ENCODE measurements around the gene CLEC16A.

CLEC16A gene

DNA sequence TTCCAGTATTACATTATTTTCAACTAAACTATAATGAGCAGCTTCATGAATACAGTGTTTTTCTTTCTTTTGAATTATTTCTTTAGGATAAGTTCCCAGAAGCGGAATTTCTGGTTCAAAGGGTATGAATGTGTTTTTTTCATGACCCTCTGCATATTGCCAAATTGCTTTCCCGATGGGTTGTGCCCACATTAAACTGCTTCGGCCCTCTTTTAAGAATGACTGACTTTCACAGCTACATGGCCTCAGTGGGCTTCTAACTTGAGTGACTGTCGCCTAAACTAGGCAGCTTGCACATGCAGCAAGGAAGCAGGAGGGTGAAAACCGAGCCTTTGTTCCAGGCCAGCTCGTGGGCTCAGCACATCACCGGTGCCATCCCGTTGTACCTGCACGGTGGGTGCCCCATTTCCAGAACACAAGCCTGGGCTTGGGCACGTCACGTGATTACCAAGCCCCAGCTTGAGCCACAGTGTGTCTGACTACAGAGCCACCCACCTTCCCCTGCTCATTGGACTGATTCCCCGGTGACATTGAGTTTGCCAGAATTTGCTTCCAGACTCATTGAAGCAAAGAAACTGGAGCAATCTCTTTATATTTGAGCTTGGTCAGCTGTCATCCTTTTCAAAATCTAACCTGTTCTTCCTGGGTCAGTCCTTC lies 112.8 kb downstream of the CLEC16A start:
- TF ChIP-seq GATA1 (IDR thresholded peaks at IDR 0.05; ENCODE audit: low read depth, low read length) (no peak), POLR2A (IDR thresholded peaks at IDR 0.05; ENCODE audit: low read length) (no peak)

DNA sequence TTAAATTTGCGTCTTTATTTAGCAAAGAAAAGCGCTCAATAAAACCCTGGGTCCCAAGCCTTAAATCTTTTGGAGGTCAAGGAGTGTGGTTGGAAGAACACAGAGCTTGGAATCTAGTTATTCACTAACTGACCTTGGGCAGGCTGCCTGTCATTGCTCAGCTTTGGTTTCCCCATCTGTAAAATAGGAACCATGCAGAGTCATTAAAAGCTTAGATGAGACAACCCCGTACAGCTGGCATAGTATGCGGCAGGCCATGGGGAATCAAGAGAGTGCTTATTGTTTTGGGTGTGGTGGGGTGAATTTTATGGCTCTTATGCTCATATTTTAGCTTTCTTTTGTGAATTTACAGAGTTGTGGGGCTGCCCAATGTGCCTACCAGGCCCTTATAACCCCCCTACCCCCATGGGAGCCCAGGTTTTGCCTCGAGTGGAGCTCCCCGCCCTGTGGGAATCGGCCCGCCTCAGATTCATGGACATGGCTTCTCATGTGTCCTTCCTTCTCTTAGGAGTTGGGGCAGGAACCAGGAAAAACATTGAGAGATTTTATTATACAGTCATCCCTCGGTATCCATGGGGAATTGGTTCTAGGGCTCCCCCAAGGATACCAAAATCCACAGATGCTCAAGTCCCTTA lies 113.5 kb downstream of the CLEC16A start:
- no peak for DNase-seq
- TF ChIP-seq GATA1 (IDR thresholded peaks at IDR 0.05; ENCODE audit: low read depth, low read length) (no peak), POLR2A (IDR thresholded peaks at IDR 0.05; ENCODE audit: low read length) (no peak)

More for the DNA sequence above, 112.8 kb downstream of the CLEC16A start:
- DNase-seq, result no peak

GRCh38 chr16:11058832-11059231 lies 114.5 kb downstream of the CLEC16A start:
- DNase-seq, result no peak
- TF ChIP-seq POLR2A (IDR thresholded peaks at IDR 0.05; ENCODE audit: low read length) (no peak), GATA1 (IDR thresholded peaks at IDR 0.05; ENCODE audit: low read depth, low read length) (no peak)

DNA sequence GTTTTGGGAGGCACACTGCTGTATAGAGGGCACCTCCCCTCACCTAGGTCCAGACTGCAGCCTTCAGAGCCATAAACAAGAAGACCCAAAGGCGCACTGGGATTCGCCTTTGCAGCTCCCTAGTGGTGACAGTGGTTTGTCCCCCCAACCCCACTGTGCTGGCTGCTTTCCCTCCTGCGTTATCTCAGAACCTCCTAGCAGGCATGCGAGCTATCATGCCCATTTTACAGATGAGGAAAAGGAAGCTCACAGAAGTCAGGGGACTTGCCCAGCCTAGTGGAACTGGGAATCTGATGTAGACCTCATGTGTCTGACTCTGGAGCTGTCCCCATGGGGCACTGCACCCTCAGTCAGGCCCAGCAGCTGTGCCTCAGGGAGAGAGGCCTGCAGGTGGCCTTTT lies 115.2 kb downstream of the CLEC16A start:
- DNase-seq, result no peak
- no peak for TF ChIP-seq POLR2A (IDR thresholded peaks at IDR 0.05; ENCODE audit: low read length)

DNA sequence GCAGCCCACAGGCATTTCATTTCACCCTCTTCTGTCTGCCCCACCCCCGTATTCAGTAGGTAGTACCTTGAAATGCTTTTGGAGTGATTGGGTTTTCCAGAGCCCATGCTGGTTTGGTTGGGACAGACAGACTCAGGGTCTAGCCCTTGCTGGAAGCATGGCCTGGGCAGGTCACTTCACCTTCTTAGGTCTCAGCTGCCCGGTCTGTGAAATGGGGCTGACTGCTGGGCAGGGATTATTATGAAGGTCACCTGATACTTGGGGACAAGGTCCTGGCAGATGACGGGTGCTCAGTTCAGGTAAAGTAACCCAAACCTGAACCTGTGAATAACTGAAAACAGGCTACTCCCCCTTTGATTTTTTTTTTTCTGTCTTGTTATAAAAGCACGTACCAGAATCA lies 116.0 kb downstream of the CLEC16A start:
- no peak for TF ChIP-seq POLR2A (IDR thresholded peaks at IDR 0.05; ENCODE audit: low read length)
- TF ChIP-seq GATA1 (IDR thresholded peaks at IDR 0.05; ENCODE audit: low read depth, low read length), result no peak
- no peak for DNase-seq

- TF ChIP-seq GATA1 (IDR thresholded peaks at IDR 0.05; ENCODE audit: low read depth, low read length) (no peak), POLR2A (IDR thresholded peaks at IDR 0.05; ENCODE audit: low read length) (no peak)
- DNase-seq, result no peak
Measured at GRCh38 chr16:11060842-11061241, 116.5 kb downstream of the CLEC16A start.

DNA sequence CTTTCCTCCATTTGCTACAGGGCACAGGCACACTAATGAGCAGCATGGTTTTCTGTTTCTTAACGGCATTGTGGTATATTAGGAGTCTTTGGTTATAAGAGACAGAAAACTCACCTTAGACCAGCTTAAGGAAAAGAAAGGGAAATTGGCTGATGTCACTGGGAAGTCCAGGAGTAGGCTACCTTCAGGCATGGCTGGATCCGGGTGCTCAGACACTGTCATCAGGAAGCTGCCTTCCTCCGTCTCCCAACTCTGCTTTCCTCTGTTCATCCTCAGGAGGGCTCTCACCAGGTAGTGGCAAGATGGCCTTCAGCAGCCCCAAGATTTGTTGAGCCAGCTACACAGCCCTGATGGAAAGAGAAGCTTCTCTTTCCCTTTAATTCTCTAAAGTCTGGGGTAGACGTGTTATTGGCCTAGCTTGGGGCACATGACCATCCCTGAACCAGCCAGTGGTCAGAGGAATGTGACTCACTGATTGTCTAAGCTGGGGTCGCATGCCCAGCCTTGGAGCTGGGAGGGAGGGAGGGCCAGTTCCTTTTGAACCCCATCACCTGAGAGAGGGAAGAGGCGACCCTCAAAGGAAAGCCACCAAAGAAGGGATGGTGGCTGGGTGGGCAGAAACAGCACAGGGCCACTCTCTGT lies 117.4 kb downstream of the CLEC16A start:
- DNase-seq, result no peak
- TF ChIP-seq POLR2A (IDR thresholded peaks at IDR 0.05; ENCODE audit: low read length) (no peak), GATA1 (IDR thresholded peaks at IDR 0.05; ENCODE audit: low read depth, low read length) (no peak)

GRCh38 chr16:11063448-11064201 lies 119.3 kb downstream of the CLEC16A start:
- no peak for TF ChIP-seq GATA1 (IDR thresholded peaks at IDR 0.05; ENCODE audit: low read depth, low read length)
- TF ChIP-seq POLR2A (IDR thresholded peaks at IDR 0.05; ENCODE audit: low read length), result no peak
- no peak for DNase-seq

DNA sequence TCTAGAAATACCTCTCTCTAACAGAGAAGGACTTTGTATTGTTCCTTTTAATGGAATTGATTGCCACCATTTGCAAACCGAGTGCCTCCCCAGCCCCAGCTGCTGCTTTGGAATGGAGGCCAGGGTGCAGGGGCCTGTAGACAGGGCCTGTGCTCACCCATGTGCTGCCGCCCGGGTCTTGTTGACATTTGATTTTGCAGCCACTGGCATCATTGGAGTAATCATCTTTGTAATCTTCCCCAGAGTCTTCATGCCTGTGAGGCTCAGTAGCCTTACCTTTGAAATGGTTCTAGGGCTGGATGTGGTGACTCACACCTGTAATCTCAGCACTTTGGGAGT lies 119.8 kb downstream of the CLEC16A start:
- TF ChIP-seq GATA1 (IDR thresholded peaks at IDR 0.05; ENCODE audit: low read depth, low read length) (no peak), POLR2A (IDR thresholded peaks at IDR 0.05; ENCODE audit: low read length) (no peak)

DNA sequence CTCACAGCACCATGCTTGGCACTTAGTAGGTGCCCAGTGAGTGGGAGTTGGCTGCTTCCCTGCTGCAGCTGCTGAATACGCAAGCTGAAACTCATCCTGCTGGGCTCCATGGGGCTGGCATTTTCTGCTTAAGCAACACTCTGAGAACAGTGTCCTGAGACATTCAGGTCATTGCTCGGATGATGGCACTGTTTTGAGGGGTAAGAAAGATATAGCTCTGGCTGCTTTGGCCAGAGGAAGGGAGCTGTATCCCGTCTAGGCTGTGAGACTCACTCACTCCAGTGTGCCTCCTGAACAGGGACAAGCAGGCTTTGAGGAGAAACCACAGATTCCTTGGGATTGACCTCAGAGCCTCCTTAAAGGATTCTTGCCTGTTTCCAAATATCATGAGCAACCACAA lies 120.5 kb downstream of the CLEC16A start:
- DNase-seq, result no peak
- TF ChIP-seq GATA1 (IDR thresholded peaks at IDR 0.05; ENCODE audit: low read depth, low read length), result no peak
- no peak for TF ChIP-seq POLR2A (IDR thresholded peaks at IDR 0.05; ENCODE audit: low read length)

More for the DNA sequence above, 119.8 kb downstream of the CLEC16A start:
- no peak for DNase-seq

DNA sequence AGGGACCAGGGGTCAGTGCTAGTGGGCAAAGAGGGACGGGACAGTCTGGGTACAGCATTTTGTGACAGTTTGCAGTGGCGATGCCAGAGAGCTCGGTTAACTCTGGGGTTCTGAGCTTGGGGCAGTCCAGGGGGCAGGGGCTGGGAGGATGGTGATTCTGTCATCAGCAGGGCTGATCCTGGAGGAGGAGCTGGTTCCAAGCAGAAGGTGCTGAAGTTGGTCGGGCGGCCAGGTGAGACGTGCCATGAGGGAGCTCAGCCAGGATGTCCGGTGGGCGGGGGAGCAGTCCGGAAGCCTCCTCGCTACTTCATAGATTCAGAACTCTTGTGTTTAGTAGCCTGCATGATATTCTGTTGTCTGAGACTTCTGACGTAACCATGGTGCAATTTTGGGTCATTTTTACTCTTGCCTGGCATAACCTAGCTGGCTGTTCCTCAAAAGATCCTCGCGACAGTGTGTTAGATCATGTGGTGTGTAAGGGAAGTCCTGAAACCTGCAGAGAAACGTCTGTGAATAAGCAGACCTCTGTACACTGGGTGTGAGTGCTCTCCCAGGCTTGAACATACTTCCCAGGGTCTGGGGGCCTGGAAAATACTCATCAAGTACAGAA lies 122.0 kb downstream of the CLEC16A start:
- peak in 1 of 2 experiments; percentile 51 for DNase-seq
- TF ChIP-seq GATA1 (IDR thresholded peaks at IDR 0.05; ENCODE audit: low read depth, low read length) (no peak), POLR2A (IDR thresholded peaks at IDR 0.05; ENCODE audit: low read length) (no peak)

DNA sequence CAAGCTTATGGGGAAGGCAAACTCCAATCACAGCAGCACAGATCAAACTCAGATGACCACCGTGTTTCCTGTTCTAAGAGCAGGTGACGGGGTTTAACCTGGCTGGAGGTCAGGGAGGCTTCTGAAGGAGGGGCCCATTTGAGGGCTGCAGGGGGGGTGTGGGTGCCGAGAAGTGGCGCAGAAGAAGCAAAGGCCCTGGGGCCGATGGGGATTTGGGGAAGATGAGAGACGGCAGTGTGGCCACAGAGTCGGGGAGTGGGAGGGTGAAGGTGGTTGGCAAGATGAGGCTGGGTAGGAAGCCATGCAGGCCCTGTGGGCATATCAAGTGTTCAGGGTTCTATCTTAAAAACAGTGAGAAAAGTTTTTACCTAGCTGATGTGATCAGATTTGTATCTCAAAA lies 122.9 kb downstream of the CLEC16A start:
- no peak for TF ChIP-seq GATA1 (IDR thresholded peaks at IDR 0.05; ENCODE audit: low read depth, low read length)
- TF ChIP-seq POLR2A (IDR thresholded peaks at IDR 0.05; ENCODE audit: low read length), result no peak
- no peak for DNase-seq

DNA sequence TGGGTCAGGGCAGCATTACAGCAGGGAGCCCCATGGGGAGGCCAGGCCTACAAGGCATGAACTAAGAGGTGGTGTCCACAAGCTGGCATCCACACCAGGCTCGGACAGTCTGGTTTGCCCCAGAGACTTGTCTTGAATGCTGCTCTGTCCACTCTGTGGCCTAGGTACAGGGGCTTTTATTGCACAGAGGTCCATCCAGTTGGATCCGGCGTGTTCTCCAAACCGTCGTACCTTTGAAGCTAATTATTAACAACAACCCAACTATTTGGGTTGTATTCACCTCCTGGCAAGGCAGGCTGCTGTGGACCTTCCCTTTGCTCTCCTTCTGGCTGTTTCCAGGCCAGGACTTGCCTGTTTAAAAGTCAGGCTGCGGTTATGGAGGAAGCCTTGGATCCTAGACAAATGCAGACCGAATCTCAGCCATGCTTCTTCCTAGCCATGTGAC lies 123.4 kb downstream of the CLEC16A start:
- TF ChIP-seq GATA1 (IDR thresholded peaks at IDR 0.05; ENCODE audit: low read depth, low read length) (no peak), POLR2A (IDR thresholded peaks at IDR 0.05; ENCODE audit: low read length) (no peak)
- no peak for DNase-seq

GRCh38 chr16:11071829-11072228 lies 127.5 kb downstream of the CLEC16A start:
- no peak for TF ChIP-seq POLR2A (IDR thresholded peaks at IDR 0.05; ENCODE audit: low read length)
- no peak for DNase-seq
